Body of pancreas (tissue), 4 donors: ENCODE data around the gene MAML3.
A peak's percentile ranks its signal among the peaks of the same experiment; 100 is the strongest.

Source experiments
- CTCF ChIP-seq, 7 experiments: fragments of 450-650 bp in 4 of 7; fragments of 200-600 bp in 3 of 7; sonication (generic) in 3 of 7; IDR thresholded peaks; one replicate each; pipeline ENCODE4 v1.5.1; 2016 to 2019; ENCODE audit warnings: antibody characterized with exemption in 7 of 7
- POLR2A ChIP-seq, 3 donors: fragments of 450-650 bp; IDR thresholded peaks; one replicate each; pipeline ENCODE4 v1.6.1; 2016; ENCODE audit warnings: antibody characterized with exemption in 3 of 3, mild to moderate bottlenecking in 2 of 3

- TF ChIP-seq CTCF (IDR thresholded peaks at IDR 0.05) (peak in 1 of 7 experiments; percentile 27), POLR2A (IDR thresholded peaks at IDR 0.05) (no peak)
Observed at GRCh38 chr4:139841464-139842195, 312.4 kb downstream of the MAML3 start.
